Myocyte (in vitro differentiated cells): ENCODE results near the gene YY1. TPM values are rescaled to one million over a fixed set of nuclear protein-coding genes. Genes with fewer than 3 reads are reported as not detected.

Experiments used
- DNase-seq: peaks from one replicate; pipeline ENCODE4 v3.0.0-alpha.2; 2012; ENCODE audit warnings: low read depth
- total RNA-seq: library from RNA; depleted of rRNA; stranded (reverse); fragments of >200 nt; gene quantifications from 2 replicates; pipeline ENCODE4 v1.2.3, GENCODE V29; 2014

YY1 gene
- total RNA-seq, 1 donor from 2014 or later: 39.3 TPM

GRCh38 chr14:100241279-100241678, 2.3 kb downstream of the YY1 start:
- no peak for DNase-seq

- DNase-seq: no peak
These were observed 4.1 kb downstream of the YY1 start for GRCh38 chr14:100243020-100243419.

GRCh38 chr14:100246809-100247428, 8.0 kb downstream of the YY1 start:
- peak; percentile 57 for DNase-seq

GRCh38 chr14:100250732-100251465, 12.0 kb downstream of the YY1 start:
- no peak for DNase-seq

GRCh38 chr14:100252684-100253083, 13.7 kb downstream of the YY1 start:
- no peak for DNase-seq

GRCh38 chr14:100256339-100256895, 17.5 kb downstream of the YY1 start:
- DNase-seq: no peak

- no peak for DNase-seq
These were observed 22.7 kb downstream of the YY1 start for GRCh38 chr14:100261621-100262020.

- DNase-seq: no peak
These were observed 23.6 kb downstream of the YY1 start for GRCh38 chr14:100262545-100262944.

- peak; percentile 74 for DNase-seq
These were observed 24.2 kb downstream of the YY1 start for GRCh38 chr14:100263141-100263540.

GRCh38 chr14:100267990-100268389, 29.0 kb downstream of the YY1 start:
- DNase-seq: no peak

GRCh38 chr14:100268591-100269207, 29.8 kb downstream of the YY1 start:
- no peak for DNase-seq

- no peak for DNase-seq
These were observed 32.4 kb downstream of the YY1 start for GRCh38 chr14:100271247-100271939.

- no peak for DNase-seq
These were observed 35.3 kb downstream of the YY1 start for GRCh38 chr14:100274250-100274649.

GRCh38 chr14:100275214-100275613, 36.3 kb downstream of the YY1 start:
- no peak for DNase-seq

GRCh38 chr14:100278702-100279101, 39.8 kb downstream of the YY1 start:
- DNase-seq: peak; percentile 77

GRCh38 chr14:100279133-100279532, 40.2 kb downstream of the YY1 start:
- DNase-seq: no peak

GRCh38 chr14:100279563-100279962, 40.6 kb downstream of the YY1 start:
- no peak for DNase-seq

GRCh38 chr14:100281286-100282082, 42.5 kb downstream of the YY1 start:
- DNase-seq: peak; percentile 83

- no peak for DNase-seq
These were observed 43.1 kb downstream of the YY1 start for GRCh38 chr14:100282083-100282350.

GRCh38 chr14:100282766-100283419, 43.9 kb downstream of the YY1 start:
- DNase-seq: no peak
